H1 (cell line): ENCODE measurements around the gene GLS. TPM values are rescaled to one million over a fixed set of nuclear protein-coding genes. Genes with fewer than 3 reads are reported as not detected.

Experiments used
- CHD7 ChIP-seq: fragments of 300-600 bp; sonication (generic); IDR thresholded peaks from 2 replicates; pipeline ENCODE4 v1.7.1; 2012; ENCODE audit warnings: low read length, moderate library complexity, mild to moderate bottlenecking, inconsistent platforms; ENCODE audit not compliant: insufficient replicate concordance
- FOSL1 ChIP-seq: IDR thresholded peaks from 2 replicates; pipeline ENCODE4 v1.6.1; 2011; ENCODE audit warnings: mild to moderate bottlenecking, low read depth, low read length, moderate library complexity; ENCODE audit not compliant: insufficient read depth
- JUND ChIP-seq: IDR thresholded peaks from 2 replicates; pipeline ENCODE4 v1.6.1; 2011; ENCODE audit warnings: mild to moderate bottlenecking, improper control_type of control experiment, low read length
- KDM5A ChIP-seq: fragments of 200-600 bp; IDR thresholded peaks from 2 replicates; pipeline ENCODE4 v1.7.1; 2012; ENCODE audit warnings: mild to moderate bottlenecking, low read length, inconsistent platforms, mixed read lengths
- POLR2A ChIP-seq, 2 experiments: IDR thresholded peaks; 1 replicate in 1 of 2; 2 replicates in 1 of 2; pipeline ENCODE4 v1.6.1; 2011; ENCODE audit warnings: low read depth in 2 of 2, low read length in 2 of 2, mild to moderate bottlenecking in 2 of 2; ENCODE audit errors: control extremely low read depth in 1 of 2
- SAP30 ChIP-seq: fragments of 300-600 bp; sonication (generic); IDR thresholded peaks from 2 replicates; pipeline ENCODE4 v1.7.1; 2012; ENCODE audit warnings: low read length, moderate library complexity, mild to moderate bottlenecking, inconsistent platforms; ENCODE audit not compliant: insufficient read depth, insufficient replicate concordance
- SP2 ChIP-seq: IDR thresholded peaks from 2 replicates; pipeline ENCODE4 v1.6.1; 2012; ENCODE audit warnings: mild to moderate bottlenecking, low read length, inconsistent platforms
- SP4 ChIP-seq: IDR thresholded peaks from 2 replicates; pipeline ENCODE4 v1.6.1; 2012; ENCODE audit warnings: low read length, inconsistent platforms
- TAF1 ChIP-seq: IDR thresholded peaks from 2 replicates; pipeline ENCODE4 v1.6.1; 2011; ENCODE audit warnings: mild to moderate bottlenecking, low read depth, low read length
- TEAD4 ChIP-seq: IDR thresholded peaks from 2 replicates; pipeline ENCODE4 v1.6.1; 2012; ENCODE audit warnings: low read depth, low read length, inconsistent platforms, mixed read lengths
- polyA plus RNA-seq, 7 experiments: library from polyadenylated mRNA; depleted of rRNA in 3 of 7; stranded (reverse) in 5 of 7; unstranded in 2 of 7; fragments of >200 nt in 5 of 7; fragments of 200-250 nt in 2 of 7; gene quantifications; 1 replicate in 5 of 7; 2 replicates in 1 of 7; 4 replicates in 1 of 7; pipeline versions ENCODE4 v1.2.1 to v1.2.3, GENCODE V29; 2011 to 2013; ENCODE audit warnings: missing spikeins in 2 of 7, mixed read lengths in 2 of 7
- total RNA-seq: library from RNA; stranded (reverse); fragmentation: NEBNext Ultra II Directional; extraction: Animal tissue kit (Norgen Biotek cat#: 25700); gene quantifications from 2 replicates; pipeline ENCODE4 v1.2.1, GENCODE V29; 2021
- TF ChIP-seq, protein P1 (sequence below): IDR thresholded peaks from 2 replicates; pipeline ENCODE4 v1.6.1; 2011; ENCODE audit warnings: low read depth, mild to moderate bottlenecking, low read length; ENCODE audit not compliant: insufficient read depth

The GLS gene
- total and polyA plus RNA-seq, 2 of the 8 experiments (the other 6 are each of a cell fraction or from before 2014, with no cell fraction given), result 15.7 to 89.8 TPM

- TF ChIP-seq CHD7, result no peak
- no peak for TF ChIP-seq KDM5A
- TF ChIP-seq, protein P1, sequence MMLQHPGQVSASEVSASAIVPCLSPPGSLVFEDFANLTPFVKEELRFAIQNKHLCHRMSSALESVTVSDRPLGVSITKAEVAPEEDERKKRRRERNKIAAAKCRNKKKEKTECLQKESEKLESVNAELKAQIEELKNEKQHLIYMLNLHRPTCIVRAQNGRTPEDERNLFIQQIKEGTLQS, result no peak
- no peak for TF ChIP-seq TEAD4
- TF ChIP-seq SP4, result no peak
- no peak for TF ChIP-seq FOSL1
- TF ChIP-seq SAP30, result no peak
- TF ChIP-seq TAF1, result no peak
- TF ChIP-seq JUND, result no peak
- no peak for TF ChIP-seq POLR2A (IDR thresholded peaks at IDR 0.05; ENCODE audit: control extremely low read depth in 1 of 2, low read depth in 2 of 2, low read length in 2 of 2)
- TF ChIP-seq SP2, result no peak
- TF ChIP-seq, all 59 proteins: peak for 0
These were observed 91.6 kb downstream of the GLS start (continued) for GRCh38 chr2:190972213-190972612.
